ENCODE data around the gene ASCL1. TPM values are rescaled to one million over a fixed set of nuclear protein-coding genes. Genes with fewer than 3 reads are reported as not detected.

The ASCL1 gene
- total RNA-seq, 3 donors from 2014 or later: 0.16 TPM; not detected in 2

GRCh38 chr12:102993537-102993936 is 36.1 kb downstream of the ASCL1 start:
- no peak for TF ChIP-seq CTCF (IDR thresholded peaks at IDR 0.05)
- no peak for DNase-seq
- H3K36me3 ChIP-seq (ENCODE audit: low read depth): no peaks in the 10 kb centered on the region
- peaks cover 9% of the 10 kb centered on the region for H3K9me3 ChIP-seq
- H3K4me1 ChIP-seq (ENCODE audit: low read depth): no peaks in the 10 kb centered on the region
- ATAC-seq: no peak
- intact Hi-C loops (cut with DNase I, micrococcal nuclease): no loop called here
- H3K4me3 ChIP-seq: no peak overlapping the region

DNA sequence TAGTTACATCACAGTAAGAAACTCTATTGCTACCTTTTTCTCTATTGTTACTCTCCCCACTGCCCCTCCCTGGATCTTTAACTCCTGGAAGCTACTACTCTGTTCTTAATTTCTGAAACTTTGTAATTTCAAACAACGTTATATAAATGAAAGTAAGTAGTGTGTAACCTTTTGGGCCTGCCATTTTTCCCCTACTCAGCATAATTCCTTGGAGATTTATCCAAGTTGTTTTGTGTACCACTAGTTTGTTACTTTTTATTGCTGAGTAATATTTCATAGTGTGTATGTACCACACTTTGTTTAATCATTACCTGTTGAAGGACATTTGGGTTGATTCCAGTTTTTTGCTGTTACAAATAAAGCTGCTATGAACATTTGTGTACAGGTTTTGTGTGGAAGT is 37.9 kb downstream of the ASCL1 start:
- Histone ChIP-seq H3K4me1 (ENCODE audit: low read depth) (no peaks in the 10 kb centered on the region), H3K36me3 (ENCODE audit: low read depth) (no peaks in the 10 kb centered on the region), H3K9me3 (peaks cover 9% of the 10 kb centered on the region), H3K4me3 (no peak overlapping the region)
- no peak for ATAC-seq
- no peak for TF ChIP-seq CTCF (IDR thresholded peaks at IDR 0.05)
- DNase-seq: no peak
- intact Hi-C loops (cut with DNase I, micrococcal nuclease): no loop called here

Other genes starting within 250 kb of the ASCL1 start
- gene PAH, start 40.4 kb upstream of the ASCL1 start, total RNA-seq: not detected